HG03159 (cell line): ENCODE measurements around the gene MARCHF5.
"Not testable (repeated sequence)": the region's sequence is repeated elsewhere in the genome, so short reads cannot be mapped to it uniquely, and the experiment has no call there.

ENCODE experiments used
- ATAC-seq: cut with Tn5 transposase; IDR thresholded peaks from one replicate; pipeline ENCODE4 v1.9.1; 2021; ENCODE audit warnings: mild to moderate bottlenecking, moderate library complexity; ENCODE audit not compliant: unreplicated experiment

The MARCHF5 gene

DNA sequence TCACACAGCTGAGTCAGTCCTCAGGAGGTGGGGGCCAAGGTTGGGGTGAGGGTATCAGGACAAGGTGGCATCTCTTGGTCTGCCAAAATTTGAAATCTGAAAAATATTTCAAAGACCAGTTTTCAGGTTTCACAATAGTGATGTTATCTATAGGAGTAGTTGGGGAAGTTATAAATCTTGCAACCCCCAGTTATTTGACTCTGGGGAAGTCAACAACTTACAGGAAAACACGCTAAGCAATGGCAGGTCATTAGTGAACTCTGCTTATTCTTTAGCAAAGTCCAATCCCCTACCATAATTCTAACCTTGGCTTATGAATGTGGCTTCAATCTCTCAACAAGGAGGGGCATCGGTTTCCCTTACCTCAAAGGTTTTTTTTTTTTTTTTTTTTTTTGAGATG is 94.9 kb downstream of the MARCHF5 start:
- ATAC-seq, result no peak

GRCh38 chr10:92387289-92387940 is 96.4 kb downstream of the MARCHF5 start:
- no peak for ATAC-seq

- ATAC-seq, result not testable (repeated sequence)
These were observed 102.2 kb downstream of the MARCHF5 start for GRCh38 chr10:92393173-92393572.

- ATAC-seq, result no peak
These were observed 104.3 kb downstream of the MARCHF5 start for GRCh38 chr10:92395271-92395670.

GRCh38 chr10:92402234-92402633 is 111.3 kb downstream of the MARCHF5 start:
- not testable (repeated sequence) for ATAC-seq
